ENCODE data around the gene ABHD16A.
A peak's percentile ranks its signal among the peaks of the same experiment; 100 is the strongest.

DNA sequence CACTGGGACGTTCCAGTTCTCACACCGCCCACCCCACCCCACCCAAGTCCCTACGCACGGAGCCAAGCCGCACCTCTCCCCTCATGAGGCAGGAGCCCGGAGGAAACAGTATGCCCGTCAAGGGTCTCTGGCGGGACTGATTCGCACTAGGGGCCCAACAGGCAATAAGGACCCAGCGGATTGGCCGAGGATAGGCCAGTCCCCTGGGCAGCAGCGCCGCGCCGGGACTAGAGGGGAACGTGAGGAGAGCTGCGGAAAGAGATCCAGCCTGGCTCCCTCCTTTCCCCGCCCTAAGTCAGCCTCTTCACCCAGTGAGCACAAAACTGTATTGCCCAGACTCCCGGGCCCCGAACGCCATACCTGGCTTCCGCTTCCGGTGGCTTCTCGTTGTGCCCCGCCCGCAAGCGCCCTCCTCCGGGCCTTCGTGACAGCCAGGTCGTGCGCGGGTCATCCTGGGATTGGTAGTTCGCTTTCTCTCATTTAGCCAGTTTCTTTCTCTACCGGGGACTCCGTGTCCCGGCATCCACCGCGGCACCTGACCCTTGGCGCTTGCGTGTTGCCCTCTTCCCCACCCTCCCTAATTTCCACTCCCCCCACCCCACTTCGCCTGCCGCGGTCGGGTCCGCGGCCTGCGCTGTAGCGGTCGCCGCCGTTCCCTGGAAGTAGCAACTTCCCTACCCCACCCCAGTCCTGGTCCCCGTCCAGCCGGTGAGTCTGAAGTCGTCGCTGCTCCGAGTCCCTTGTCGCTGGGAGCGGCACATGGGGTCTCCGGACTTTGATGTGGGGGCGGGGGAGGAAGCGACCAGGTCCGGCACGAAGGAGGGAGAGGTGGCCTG lies 37.4 kb downstream of the ABHD16A start, which contains the start of gene CSNK2B:
- no peak for TF ChIP-seq EZH2 (IDR thresholded peaks at IDR 0.05)
- TF ChIP-seq POLR2AphosphoS5 (IDR thresholded peaks at IDR 0.05; ENCODE audit: borderline replicate concordance, low read depth, low read length): peak; percentile 83
